Measurements from ENCODE around the gene RNF113B.

Gene RNF113B

DNA sequence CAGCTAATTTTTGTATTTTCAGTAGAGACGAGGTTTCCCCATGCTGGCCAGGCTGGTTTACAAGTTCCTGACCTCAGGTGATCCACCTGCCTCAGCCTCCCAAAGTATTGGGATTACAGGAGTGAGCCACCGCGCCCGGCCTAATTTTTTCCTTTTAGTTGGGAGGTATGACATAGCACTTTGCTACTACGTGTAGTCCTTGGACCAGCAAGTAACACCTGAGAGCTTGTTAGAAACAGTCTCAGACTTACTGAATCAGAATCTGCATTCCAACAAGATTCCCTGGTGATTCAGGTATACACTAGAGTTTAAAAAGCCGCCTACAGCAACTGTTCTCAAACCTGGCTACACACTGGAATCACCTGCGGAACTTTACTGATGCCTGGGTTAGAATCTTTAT lies 36.0 kb downstream of the RNF113B start:
- no peak for DNase-seq (ENCODE audit: low spot score)

DNA sequence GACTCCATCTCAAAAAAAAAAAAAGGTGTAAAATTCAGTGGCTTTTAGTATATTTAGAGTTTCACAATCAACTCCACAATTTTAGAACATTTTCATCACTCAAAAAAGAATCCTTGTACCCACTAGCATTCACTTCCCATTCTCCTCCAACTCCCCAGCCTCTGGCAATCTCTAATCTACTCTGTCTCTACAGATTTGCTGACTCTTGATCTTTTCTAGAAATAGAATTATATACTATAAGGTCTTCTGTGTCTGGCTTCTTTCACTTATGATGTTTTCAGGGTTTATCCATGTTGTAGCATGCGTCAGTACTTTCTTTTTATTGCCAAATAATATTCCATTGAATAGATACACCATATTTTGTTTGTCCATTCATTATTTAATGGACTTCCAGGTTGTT lies 42.2 kb downstream of the RNF113B start:
- no peak for DNase-seq (ENCODE audit: low spot score)

DNA sequence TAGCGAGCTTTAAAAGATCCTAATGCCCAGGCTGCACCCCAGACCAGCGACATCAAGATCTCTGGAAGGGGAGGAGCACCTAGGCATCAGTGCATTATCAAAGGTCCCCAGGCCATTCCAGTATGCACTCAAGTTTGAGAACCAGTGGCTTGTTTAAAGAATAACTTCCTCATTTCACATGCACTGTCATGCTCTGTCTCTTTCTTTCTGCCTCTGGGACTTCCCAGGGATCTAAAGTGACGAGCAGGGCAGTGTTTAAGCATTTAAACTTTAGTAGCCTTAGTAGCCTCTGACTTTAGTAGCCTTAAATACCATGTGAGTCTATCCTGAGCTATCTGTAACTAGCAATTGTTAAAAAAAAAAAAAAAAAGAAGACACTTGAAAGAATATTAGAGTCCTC lies 43.1 kb downstream of the RNF113B start:
- DNase-seq (ENCODE audit: low spot score): no peak

DNA sequence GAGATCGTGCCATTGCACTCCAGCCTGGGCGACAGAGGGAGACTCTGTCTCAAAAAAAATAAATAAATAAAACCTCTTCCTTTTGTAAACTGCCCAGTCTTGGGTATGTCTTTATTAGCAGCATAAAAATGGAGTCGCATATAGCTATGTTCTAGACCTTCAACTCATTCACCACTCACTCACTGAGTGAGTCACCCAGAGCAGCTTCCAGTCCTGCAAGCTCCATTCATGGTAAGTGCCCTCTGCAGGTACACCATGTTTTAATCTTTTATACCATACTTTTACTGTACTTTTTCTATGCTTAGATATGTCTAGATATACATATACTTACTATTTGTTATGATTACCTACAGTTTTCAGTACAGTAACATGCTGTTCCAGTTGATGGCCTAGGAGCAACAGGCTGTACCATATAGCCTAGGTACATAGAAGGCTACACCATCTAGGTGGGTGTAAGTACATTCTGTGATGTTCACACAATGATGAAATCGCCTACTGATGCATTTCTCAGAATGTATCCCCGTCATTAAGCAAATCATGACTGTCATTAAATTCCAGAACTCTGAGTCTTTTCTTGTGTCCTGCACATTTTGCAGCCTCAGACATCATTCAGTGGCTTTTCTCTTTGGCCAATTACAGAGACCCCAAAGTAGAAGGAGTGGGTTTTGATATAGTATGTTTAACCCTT lies 47.9 kb downstream of the RNF113B start:
- no peak for DNase-seq (ENCODE audit: low spot score)
